GM12878 (cell line): Measurements from ENCODE around the gene ASB2. TPM values are rescaled to one million over a fixed set of nuclear protein-coding genes. Genes with fewer than 3 reads are reported as not detected.

Experiments
- ASH2L ChIP-seq: fragments of 300-600, 200-600 bp; sonication (generic); IDR thresholded peaks from 2 replicates; pipeline ENCODE4 v1.6.1; 2017; ENCODE audit warnings: low read depth, mild to moderate bottlenecking, borderline replicate concordance
- BRCA1 ChIP-seq: IDR thresholded peaks from 2 replicates; pipeline ENCODE4 v1.6.1; 2011; ENCODE audit warnings: low read depth, low read length, improper control_type of control experiment
- CBX3 ChIP-seq: fragments of 200-600 bp; sonication (generic); IDR thresholded peaks from 2 replicates; pipeline ENCODE4 v1.6.1; 2016; ENCODE audit warnings: low read depth, borderline replicate concordance
- CBX5 ChIP-seq: sonication (generic); IDR thresholded peaks from 2 replicates; pipeline ENCODE4 v1.6.1; 2016; ENCODE audit warnings: low read depth, moderate library complexity, mild to moderate bottlenecking, inconsistent platforms
- EZH2 ChIP-seq: IDR thresholded peaks from 2 replicates; pipeline ENCODE4 v1.6.1; 2012; ENCODE audit warnings: low read depth, mild to moderate bottlenecking, control low read depth, inconsistent platforms, low read length, borderline replicate concordance; ENCODE audit not compliant: control insufficient read depth
- IKZF1 ChIP-seq: fragments of 450-650 bp; conservative IDR thresholded peaks from 2 replicates; pipeline ENCODE4 v1.6.1; 2017; ENCODE audit warnings: antibody characterized with exemption, mild to moderate bottlenecking
- IKZF2 ChIP-seq, 2 experiments: fragments of 450-650 bp; IDR thresholded peaks; 2 replicates each; pipeline ENCODE4 v1.6.1; 2017; ENCODE audit warnings: mild to moderate bottlenecking in 2 of 2, moderate library complexity in 2 of 2
- IRF4 ChIP-seq: IDR thresholded peaks from 2 replicates; pipeline ENCODE4 v1.6.1; 2011; ENCODE audit warnings: low read depth, low read length
- MTA2 ChIP-seq: fragments of 450-650 bp; IDR thresholded peaks from 2 replicates; pipeline ENCODE4 v1.6.1; 2016; ENCODE audit warnings: low read depth, mild to moderate bottlenecking, moderate library complexity
- MYC ChIP-seq: IDR thresholded peaks from 2 replicates; pipeline ENCODE4 v1.6.1; 2011; ENCODE audit warnings: mild to moderate bottlenecking, low read length, moderate library complexity, inconsistent platforms; ENCODE audit not compliant: insufficient read depth, insufficient replicate concordance, insufficient read length, severe bottlenecking
- NFXL1 ChIP-seq: fragments of 450-650 bp; IDR thresholded peaks from 2 replicates; pipeline ENCODE4 v1.6.1; 2017; ENCODE audit warnings: antibody characterized with exemption, mild to moderate bottlenecking, borderline replicate concordance
- PAX5 ChIP-seq: IDR thresholded peaks from 2 replicates; pipeline ENCODE4 v1.6.1; 2011; ENCODE audit warnings: low read depth, low read length, borderline replicate concordance
- PML ChIP-seq: IDR thresholded peaks from 2 replicates; pipeline ENCODE4 v1.6.1; 2012; ENCODE audit warnings: low read length, inconsistent platforms
- RAD21 ChIP-seq: IDR thresholded peaks from 2 replicates; pipeline ENCODE4 v1.6.1; 2011; ENCODE audit warnings: mild to moderate bottlenecking, low read depth, low read length, moderate library complexity; ENCODE audit not compliant: insufficient read depth
- RAD51 ChIP-seq: fragments of 450-650 bp; IDR thresholded peaks from 2 replicates; pipeline ENCODE4 v1.6.1; 2016; ENCODE audit warnings: moderate library complexity, mild to moderate bottlenecking, inconsistent platforms
- SIN3A ChIP-seq: IDR thresholded peaks from 2 replicates; pipeline ENCODE4 v1.6.1; 2012; ENCODE audit warnings: low read depth, low read length, improper control_type of control experiment
- SMARCA5 ChIP-seq: fragments of 450-650 bp; IDR thresholded peaks from 2 replicates; pipeline ENCODE4 v1.6.1; 2017; ENCODE audit warnings: mild to moderate bottlenecking
- SMC3 ChIP-seq: IDR thresholded peaks from 2 replicates; pipeline ENCODE4 v1.6.1; 2011; ENCODE audit warnings: low read length, improper control_type of control experiment, borderline replicate concordance
- SP1 ChIP-seq: IDR thresholded peaks from one replicate; pipeline ENCODE4 v1.6.1; 2011; ENCODE audit warnings: low read depth, low read length
- TCF12 ChIP-seq: IDR thresholded peaks from 2 replicates; pipeline ENCODE4 v1.6.1; 2011; ENCODE audit warnings: low read depth, mild to moderate bottlenecking, low read length
- TCF7 ChIP-seq: IDR thresholded peaks from 2 replicates; pipeline ENCODE4 v1.6.1; 2014; ENCODE audit warnings: antibody characterized with exemption, borderline replicate concordance
- ZSCAN29 ChIP-seq: fragments of 450-650 bp; IDR thresholded peaks from 2 replicates; pipeline ENCODE4 v1.6.1; 2017; ENCODE audit warnings: mild to moderate bottlenecking, moderate library complexity
- polyA plus RNA-seq, 11 experiments: library from polyadenylated mRNA; depleted of rRNA in 4 of 11; unstranded in 6 of 11; stranded (reverse) in 5 of 11; fragments of >200 nt; fragmentation: Nextera tagmentation in 4 of 11; fragmentation: Illumina TruSeq in 1 of 11; extraction: Ambion mirVana in 4 of 11; extraction: Trizol in 1 of 11; gene quantifications; 1 replicate in 1 of 11; 2 replicates in 10 of 11; pipeline versions ENCODE4 v1.2.1 to v1.2.3, GENCODE V29; 2011 to 2016; ENCODE audit warnings: inconsistent platforms in 2 of 11, missing spikeins in 2 of 11, low read depth in 1 of 11
- total RNA-seq, 4 experiments: library from RNA; depleted of rRNA in 3 of 4; stranded (reverse); fragments of >200 nt in 3 of 4; fragmentation: Illumina TruSeq in 1 of 4; extraction: Trizol in 1 of 4; gene quantifications; 2 replicates each; pipeline versions ENCODE4 v1.2.1 to v1.2.3, GENCODE V29; 2013 to 2021
- TF ChIP-seq, protein P1 (sequence below): fragments of 150-350 bp; IDR thresholded peaks from 2 replicates; pipeline ENCODE4 v1.6.1; 2016; ENCODE audit warnings: low read depth, low read length
- TF ChIP-seq, protein P2 (sequence below): IDR thresholded peaks from 2 replicates; pipeline ENCODE4 v1.6.1; 2012; ENCODE audit warnings: low read depth, low read length, improper control_type of control experiment
- TF ChIP-seq, protein P3 (sequence below): IDR thresholded peaks from 2 replicates; pipeline ENCODE4 v1.6.1; 2012; ENCODE audit warnings: low read depth, low read length, improper control_type of control experiment
- TF ChIP-seq, protein P4 (sequence below): fragments of 150-350 bp; IDR thresholded peaks from 2 replicates; pipeline ENCODE4 v1.6.1; 2014; ENCODE audit warnings: mild to moderate bottlenecking, low read depth, low read length

ASB2 gene
- total and polyA plus RNA-seq, 10 of the 15 experiments (the other 5 are each of a cell fraction or from before 2014, with no cell fraction given), result 3.0 to 54.8 (median 33.5) TPM

DNA sequence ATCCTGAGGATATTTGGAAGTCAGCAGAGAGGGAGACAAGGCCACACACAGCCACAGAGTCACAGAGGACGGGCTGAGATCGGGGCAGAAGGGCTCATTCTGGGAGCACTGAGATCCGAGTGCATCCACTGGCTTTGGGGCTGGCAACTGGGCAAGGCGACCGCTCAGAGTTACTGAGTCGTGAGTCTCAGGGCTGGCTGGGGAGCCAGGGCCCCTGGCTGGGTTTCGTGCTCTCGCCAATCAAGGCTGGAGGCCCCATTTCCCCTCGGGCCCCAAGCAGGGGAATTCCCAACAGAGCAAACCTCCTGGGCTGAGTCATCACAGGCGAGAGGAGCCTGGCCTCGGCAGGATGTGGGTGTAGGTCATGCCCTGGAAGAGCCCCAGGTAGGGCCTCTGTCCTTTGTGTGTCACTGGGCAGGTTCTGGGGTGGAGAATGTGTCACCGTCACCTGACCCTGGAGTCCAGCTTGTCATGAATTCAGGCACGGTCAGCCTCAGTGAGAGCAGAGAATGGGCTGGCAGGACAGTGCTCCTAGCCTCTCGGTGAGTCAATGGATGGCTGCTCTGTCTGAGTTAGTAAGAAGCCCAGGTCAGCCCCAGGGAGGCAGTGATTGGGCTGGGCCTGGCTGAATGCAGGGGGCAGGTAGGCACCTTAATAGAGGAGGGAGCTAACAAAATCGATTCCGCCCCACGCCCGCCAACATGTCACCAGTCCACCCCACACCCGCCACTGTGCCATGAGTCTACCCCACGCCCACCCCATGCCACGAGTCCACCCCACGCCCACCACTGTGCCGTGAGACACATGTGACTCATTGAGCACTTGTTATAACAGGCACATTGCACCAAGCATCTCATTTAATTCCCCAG, 16.9 kb downstream of the ASB2 start (continued):
- TF ChIP-seq ZSCAN29 (peak; percentile 76; the same call in 1 of the 2 replicates), SMARCA5 (peak; percentile 75), PAX5 (peak; percentile 99), IKZF1 (peak; percentile 99), CBX5 (no peak), RAD51 (peak; percentile 89), BRCA1 (no peak), IRF4 (peak; percentile 94), NFXL1 (0 out of 2 replicates have a peak, but pooled peaks have one; percentile 64), ASH2L (peak; percentile 72; the same call in 1 of the 2 replicates), IKZF2 (IDR thresholded peaks at IDR 0.05) (peak; percentile 97 to 98), PML (no peak), MTA2 (peak; percentile 96), CBX3 (no peak), MYC (no peak), TCF7 (no peak), TCF12 (peak; percentile 98), SIN3A (no peak), SMC3 (no peak), SP1 (peak; percentile 99), RAD21 (no peak), EZH2 (0 out of 2 replicates have a peak, but pooled peaks have one; percentile 53)
- TF ChIP-seq, protein P1, sequence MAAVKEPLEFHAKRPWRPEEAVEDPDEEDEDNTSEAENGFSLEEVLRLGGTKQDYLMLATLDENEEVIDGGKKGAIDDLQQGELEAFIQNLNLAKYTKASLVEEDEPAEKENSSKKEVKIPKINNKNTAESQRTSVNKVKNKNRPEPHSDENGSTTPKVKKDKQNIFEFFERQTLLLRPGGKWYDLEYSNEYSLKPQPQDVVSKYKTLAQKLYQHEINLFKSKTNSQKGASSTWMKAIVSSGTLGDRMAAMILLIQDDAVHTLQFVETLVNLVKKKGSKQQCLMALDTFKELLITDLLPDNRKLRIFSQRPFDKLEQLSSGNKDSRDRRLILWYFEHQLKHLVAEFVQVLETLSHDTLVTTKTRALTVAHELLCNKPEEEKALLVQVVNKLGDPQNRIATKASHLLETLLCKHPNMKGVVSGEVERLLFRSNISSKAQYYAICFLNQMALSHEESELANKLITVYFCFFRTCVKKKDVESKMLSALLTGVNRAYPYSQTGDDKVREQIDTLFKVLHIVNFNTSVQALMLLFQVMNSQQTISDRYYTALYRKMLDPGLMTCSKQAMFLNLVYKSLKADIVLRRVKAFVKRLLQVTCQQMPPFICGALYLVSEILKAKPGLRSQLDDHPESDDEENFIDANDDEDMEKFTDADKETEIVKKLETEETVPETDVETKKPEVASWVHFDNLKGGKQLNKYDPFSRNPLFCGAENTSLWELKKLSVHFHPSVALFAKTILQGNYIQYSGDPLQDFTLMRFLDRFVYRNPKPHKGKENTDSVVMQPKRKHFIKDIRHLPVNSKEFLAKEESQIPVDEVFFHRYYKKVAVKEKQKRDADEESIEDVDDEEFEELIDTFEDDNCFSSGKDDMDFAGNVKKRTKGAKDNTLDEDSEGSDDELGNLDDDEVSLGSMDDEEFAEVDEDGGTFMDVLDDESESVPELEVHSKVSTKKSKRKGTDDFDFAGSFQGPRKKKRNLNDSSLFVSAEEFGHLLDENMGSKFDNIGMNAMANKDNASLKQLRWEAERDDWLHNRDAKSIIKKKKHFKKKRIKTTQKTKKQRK, result no peak
- TF ChIP-seq, protein P2, sequence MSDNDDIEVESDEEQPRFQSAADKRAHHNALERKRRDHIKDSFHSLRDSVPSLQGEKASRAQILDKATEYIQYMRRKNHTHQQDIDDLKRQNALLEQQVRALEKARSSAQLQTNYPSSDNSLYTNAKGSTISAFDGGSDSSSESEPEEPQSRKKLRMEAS, result peak; percentile 50; the same call in 1 of the 2 replicates
- TF ChIP-seq, protein P3, sequence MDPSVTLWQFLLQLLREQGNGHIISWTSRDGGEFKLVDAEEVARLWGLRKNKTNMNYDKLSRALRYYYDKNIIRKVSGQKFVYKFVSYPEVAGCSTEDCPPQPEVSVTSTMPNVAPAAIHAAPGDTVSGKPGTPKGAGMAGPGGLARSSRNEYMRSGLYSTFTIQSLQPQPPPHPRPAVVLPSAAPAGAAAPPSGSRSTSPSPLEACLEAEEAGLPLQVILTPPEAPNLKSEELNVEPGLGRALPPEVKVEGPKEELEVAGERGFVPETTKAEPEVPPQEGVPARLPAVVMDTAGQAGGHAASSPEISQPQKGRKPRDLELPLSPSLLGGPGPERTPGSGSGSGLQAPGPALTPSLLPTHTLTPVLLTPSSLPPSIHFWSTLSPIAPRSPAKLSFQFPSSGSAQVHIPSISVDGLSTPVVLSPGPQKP, result peak; percentile 48; the same call in 1 of the 2 replicates
- TF ChIP-seq, protein P4, sequence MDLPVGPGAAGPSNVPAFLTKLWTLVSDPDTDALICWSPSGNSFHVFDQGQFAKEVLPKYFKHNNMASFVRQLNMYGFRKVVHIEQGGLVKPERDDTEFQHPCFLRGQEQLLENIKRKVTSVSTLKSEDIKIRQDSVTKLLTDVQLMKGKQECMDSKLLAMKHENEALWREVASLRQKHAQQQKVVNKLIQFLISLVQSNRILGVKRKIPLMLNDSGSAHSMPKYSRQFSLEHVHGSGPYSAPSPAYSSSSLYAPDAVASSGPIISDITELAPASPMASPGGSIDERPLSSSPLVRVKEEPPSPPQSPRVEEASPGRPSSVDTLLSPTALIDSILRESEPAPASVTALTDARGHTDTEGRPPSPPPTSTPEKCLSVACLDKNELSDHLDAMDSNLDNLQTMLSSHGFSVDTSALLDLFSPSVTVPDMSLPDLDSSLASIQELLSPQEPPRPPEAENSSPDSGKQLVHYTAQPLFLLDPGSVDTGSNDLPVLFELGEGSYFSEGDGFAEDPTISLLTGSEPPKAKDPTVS, result no peak
